ENCODE results near the gene SENP3. TPM values are rescaled to one million over a fixed set of nuclear protein-coding genes. Genes with fewer than 3 reads are reported as not detected.
A peak's percentile ranks its signal among the peaks of the same experiment; 100 is the strongest.

The SENP3 gene
- polyA plus RNA-seq, 1 donor (not counting 4 experiments of a cell fraction or from before 2014, with no cell fraction given) = 99.1 TPM

GRCh38 chr17:7613769-7614424, 52.2 kb downstream of the SENP3 start:
- no peak for DNase-seq (ENCODE audit: low read depth, low spot score)
- Histone ChIP-seq H3K4me1 (ENCODE audit: control insufficient read depth, extremely low read depth, insufficient read depth, low read length) (peaks cover 20% of the 10 kb centered on the region), H3K79me2 (ENCODE audit: control insufficient read depth, insufficient read depth, low read length) (peaks cover 53% of the 10 kb centered on the region)

GRCh38 chr17:7614425-7615264, 52.9 kb downstream of the SENP3 start, which contains the start of gene FXR2:
TSS of gene FXR2 (minus strand) at chr17:7614897. CDS start at chr17:7614532, 365 bp downstream.
- H3K36me3 ChIP-seq (ENCODE audit: control insufficient read depth in 2 of 2, extremely low read depth in 1 of 2, insufficient read depth in 2 of 2, low read length in 2 of 2) = peaks cover 0 to 9% of the 10 kb centered on the region in 2 experiments
- peak within 1 kb of the TSS; percentile 61 to 88 (median 81) for H3K4me3 ChIP-seq (ENCODE audit: control insufficient read depth in 2 of 3, extremely low read depth in 1 of 3, insufficient read depth in 2 of 3, low read depth in 1 of 3, low read length in 3 of 3)
- peaks cover 3% of the 10 kb centered on the region for H4K20me1 ChIP-seq (ENCODE audit: control insufficient read depth, extremely low read depth, insufficient read depth, low read length)
- TF ChIP-seq CTCF (optimal IDR thresholded peaks at IDR 0.05 in 1 of 3, IDR thresholded peaks at IDR 0.05 in 1 of 3, conservative IDR thresholded peaks at IDR 0.05 in 1 of 3; ENCODE audit: extremely low read depth in 1 of 3, insufficient read depth in 2 of 3, low read length in 3 of 3) (peak; percentile 49 to 79 (median 61)), EZH2 (IDR thresholded peaks at IDR 0.05; ENCODE audit: low read length) (no peak)
- DNase-seq (ENCODE audit: low read depth, low spot score) = peak; percentile 99
- H3K27ac ChIP-seq (ENCODE audit: control insufficient read depth, insufficient read depth, low read length) = peak within 1 kb of the TSS; percentile 87
- peak within 1 kb of the TSS; percentile 87 for H3K9ac ChIP-seq (ENCODE audit: control insufficient read depth, extremely low read depth, insufficient read depth, low read length)
- no peaks in the 10 kb centered on the region for H3K9me3 ChIP-seq (ENCODE audit: control insufficient read depth, low read depth, low read length)
- no peaks in the 10 kb centered on the region for H3K9me1 ChIP-seq (ENCODE audit: control insufficient read depth, extremely low read depth, insufficient read depth, low read length)
- FAIRE-seq = no peak
- H3K79me2 ChIP-seq (ENCODE audit: control insufficient read depth, insufficient read depth, low read length) = peaks cover 46% of the 10 kb centered on the region
- H3K27me3 ChIP-seq (ENCODE audit: control insufficient read depth, extremely low read depth, insufficient read depth, low read length) = no peaks in the 10 kb centered on the region
- H3K4me1 ChIP-seq (ENCODE audit: control insufficient read depth, extremely low read depth, insufficient read depth, low read length) = peaks cover 20% of the 10 kb centered on the region
- H3K4me2 ChIP-seq (ENCODE audit: control insufficient read depth, extremely low read depth, insufficient read depth, low read depth, low read length) = peak within 1 kb of the TSS; percentile 99
- H2AFZ ChIP-seq (ENCODE audit: control insufficient read depth, low read length) = peak within 1 kb of the TSS; percentile 83
- dilution Hi-C loops (cut with MboI; ENCODE audit: extremely low pct_ligation_motif_present, low sequenced_read_pairs) = no loop called here

More at GRCh38 chr17:7613769-7614424, 52.2 kb downstream of the SENP3 start:
- Histone ChIP-seq H3K9me1 (ENCODE audit: control insufficient read depth, extremely low read depth, insufficient read depth, low read length) (no peaks in the 10 kb centered on the region), H3K9ac (ENCODE audit: control insufficient read depth, extremely low read depth, insufficient read depth, low read length) (peak overlapping the region; percentile 87), H3K27ac (ENCODE audit: control insufficient read depth, insufficient read depth, low read length) (peak overlapping the region; percentile 87), H3K36me3 (ENCODE audit: control insufficient read depth in 2 of 2, extremely low read depth in 1 of 2, insufficient read depth in 2 of 2, low read length in 2 of 2) (peaks cover 0 to 9% of the 10 kb centered on the region in 2 experiments), H3K9me3 (ENCODE audit: control insufficient read depth, low read depth, low read length) (no peaks in the 10 kb centered on the region), H4K20me1 (ENCODE audit: control insufficient read depth, extremely low read depth, insufficient read depth, low read length) (peaks cover 3% of the 10 kb centered on the region), H2AFZ (ENCODE audit: control insufficient read depth, low read length) (peak overlapping the region; percentile 25), H3K27me3 (ENCODE audit: control insufficient read depth, extremely low read depth, insufficient read depth, low read length) (no peaks in the 10 kb centered on the region), H3K4me2 (ENCODE audit: control insufficient read depth, extremely low read depth, insufficient read depth, low read depth, low read length) (peak overlapping the region; percentile 99), H3K4me3 (ENCODE audit: control insufficient read depth in 2 of 3, extremely low read depth in 1 of 3, insufficient read depth in 2 of 3, low read depth in 1 of 3, low read length in 3 of 3) (peak overlapping the region; percentile 61 to 88 (median 81))
- FAIRE-seq = peak; percentile 67
- dilution Hi-C loops (cut with MboI; ENCODE audit: extremely low pct_ligation_motif_present, low sequenced_read_pairs) = no loop called here
- TF ChIP-seq CTCF (optimal IDR thresholded peaks at IDR 0.05 in 1 of 3, IDR thresholded peaks at IDR 0.05 in 1 of 3, conservative IDR thresholded peaks at IDR 0.05 in 1 of 3; ENCODE audit: extremely low read depth in 1 of 3, insufficient read depth in 2 of 3, low read length in 3 of 3) = peak in 1 of 3 experiments; percentile 43
- TF ChIP-seq EZH2 (IDR thresholded peaks at IDR 0.05; ENCODE audit: low read length) = no peak
